IPS DF 19.7 (cell line): ENCODE data around the gene OR10C1.

Experiments
- DNase-seq: peaks from one replicate; pipeline ENCODE4 v3.0.0-alpha.2; 2013; ENCODE audit warnings: low read depth, low spot score

Gene OR10C1

DNA sequence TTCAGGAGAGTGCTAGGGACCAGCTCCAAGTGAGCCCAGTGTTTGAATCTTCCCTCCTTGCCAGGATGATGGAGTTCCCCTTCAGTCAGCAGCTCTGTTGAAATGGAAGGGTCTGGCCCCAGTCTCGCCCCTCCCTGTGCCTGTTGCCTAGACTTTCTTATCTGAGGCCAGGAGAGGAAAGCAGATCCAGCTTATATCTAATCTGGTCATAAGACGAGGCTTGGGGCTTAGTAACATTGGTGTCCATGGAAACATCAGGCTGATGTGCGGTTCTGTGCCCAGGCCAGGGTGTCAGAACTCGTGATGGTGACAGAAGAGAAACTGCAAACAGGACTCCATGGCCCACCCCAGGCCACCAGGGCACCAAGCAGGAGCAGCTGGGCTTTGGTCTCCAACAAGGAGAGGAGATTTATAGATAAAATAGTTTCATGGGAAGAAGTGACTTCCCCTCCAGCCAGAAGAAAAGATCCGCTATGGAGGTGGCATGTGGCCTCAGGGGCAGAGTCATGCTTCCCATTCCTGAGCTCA is 38.9 kb downstream of the OR10C1 start:
- DNase-seq: no peak

DNA sequence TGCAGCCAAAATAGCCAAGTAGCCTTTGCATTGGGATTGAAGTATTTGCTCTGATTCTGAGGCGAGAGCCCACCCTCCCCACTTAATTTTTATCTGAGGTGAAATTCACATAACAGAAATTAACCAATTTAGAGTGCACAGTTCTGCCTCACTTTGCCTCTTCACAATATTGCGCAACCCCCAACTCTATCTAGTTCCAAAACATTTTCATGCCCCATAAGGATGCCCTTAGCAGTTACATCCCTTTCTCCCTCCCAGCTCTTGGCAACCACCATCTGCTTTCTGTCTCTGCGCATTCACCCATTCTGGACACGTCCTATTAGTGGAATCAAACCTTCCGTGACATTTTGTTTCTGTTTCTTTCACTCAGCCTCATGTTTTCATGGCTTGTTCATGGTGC is 39.6 kb downstream of the OR10C1 start:
- no peak for DNase-seq

DNA sequence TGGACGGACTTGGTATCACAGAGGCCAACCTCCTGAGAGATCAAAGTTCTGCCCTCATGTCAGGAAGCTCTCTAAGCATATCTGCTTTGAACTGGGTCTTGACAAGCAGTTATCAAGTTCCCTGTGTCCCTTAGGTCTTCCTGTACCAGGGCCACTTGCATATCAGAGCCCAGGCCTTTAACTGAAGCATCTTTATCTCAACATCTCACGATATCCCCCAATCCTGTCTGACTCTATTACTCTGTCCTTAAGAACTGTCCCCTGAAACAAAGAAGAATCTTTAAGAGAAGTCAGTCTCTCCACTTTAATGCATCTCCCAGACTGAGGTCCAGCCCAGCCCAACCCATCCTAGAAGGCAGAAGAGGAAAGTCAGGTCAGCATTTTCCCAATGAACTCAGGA is 40.5 kb downstream of the OR10C1 start:
- DNase-seq: no peak

DNA sequence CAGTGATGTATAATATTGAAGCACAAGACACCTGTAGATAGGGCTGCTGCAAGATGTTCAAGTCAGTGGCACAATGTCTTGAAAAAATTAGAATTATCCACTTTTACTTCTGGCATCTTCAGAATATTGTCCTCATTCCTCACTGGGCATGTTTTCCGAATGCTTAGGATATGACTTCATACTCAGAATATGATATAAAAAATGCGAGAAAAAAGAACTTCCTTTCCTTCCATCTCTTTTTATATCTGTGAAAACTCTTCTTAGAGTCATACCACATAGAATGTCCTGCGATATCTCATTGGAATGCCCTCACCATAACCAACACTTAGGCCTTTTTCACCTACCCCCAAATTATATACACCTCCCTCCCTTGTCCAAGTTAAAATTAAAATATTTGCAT is 44.1 kb downstream of the OR10C1 start:
- DNase-seq: no peak

DNA sequence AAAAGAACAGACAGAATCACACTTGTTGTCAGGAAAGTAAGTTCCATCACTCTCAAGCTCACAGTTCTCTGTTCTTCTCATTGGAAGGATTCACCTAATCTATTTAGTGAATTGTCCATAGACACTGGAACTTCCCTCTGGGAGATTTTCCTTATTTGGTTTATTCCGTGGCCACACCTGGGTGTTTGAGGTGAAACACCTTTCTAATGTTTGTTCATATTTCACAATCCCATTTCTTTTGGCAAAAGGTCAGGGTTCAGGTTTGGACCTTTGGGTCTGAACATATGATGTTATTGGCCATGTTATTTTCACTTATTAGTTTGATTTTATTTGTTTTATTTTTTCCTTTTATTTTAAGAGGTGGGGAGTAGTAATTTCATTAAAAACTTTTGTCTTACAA is 44.6 kb downstream of the OR10C1 start:
- DNase-seq: no peak

DNA sequence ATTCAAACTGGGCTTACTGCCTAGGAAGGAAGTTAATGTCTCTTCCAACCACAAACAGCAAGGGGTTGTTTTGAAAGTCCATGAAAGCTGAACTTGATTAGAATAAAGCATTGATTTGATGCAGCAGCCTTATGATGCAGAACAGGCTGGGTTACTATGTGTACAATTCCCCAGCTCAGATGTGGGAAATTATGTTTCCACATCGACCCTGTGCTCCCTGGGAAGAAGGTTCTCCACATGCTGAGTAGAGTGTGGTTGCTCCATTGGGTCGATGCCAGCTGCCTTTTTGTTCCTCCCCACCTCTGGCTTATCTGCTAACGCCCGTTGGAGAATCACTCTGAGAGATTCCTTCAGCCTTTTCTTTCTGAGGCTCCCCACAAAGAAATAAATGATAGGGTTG is 47.5 kb downstream of the OR10C1 start:
- DNase-seq: no peak

DNA sequence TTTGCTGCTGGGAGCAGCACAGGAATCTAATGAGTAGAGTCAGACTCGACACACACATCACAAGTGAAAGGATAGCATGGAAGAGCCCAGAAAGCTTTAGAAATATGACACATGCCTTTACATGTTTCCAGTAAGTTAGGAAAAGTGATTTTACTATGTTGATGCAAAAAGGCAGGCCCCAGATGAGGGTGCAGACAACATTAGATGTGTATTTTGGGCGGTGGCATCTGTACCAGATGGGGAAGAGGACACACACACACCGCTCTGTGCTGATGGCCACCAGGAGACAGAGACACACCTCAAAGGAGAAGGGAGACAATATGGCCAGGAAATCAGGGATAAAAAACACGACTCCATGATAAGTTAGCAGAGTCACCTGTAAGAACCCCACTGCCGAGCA is 48.0 kb downstream of the OR10C1 start:
- no peak for DNase-seq

DNA sequence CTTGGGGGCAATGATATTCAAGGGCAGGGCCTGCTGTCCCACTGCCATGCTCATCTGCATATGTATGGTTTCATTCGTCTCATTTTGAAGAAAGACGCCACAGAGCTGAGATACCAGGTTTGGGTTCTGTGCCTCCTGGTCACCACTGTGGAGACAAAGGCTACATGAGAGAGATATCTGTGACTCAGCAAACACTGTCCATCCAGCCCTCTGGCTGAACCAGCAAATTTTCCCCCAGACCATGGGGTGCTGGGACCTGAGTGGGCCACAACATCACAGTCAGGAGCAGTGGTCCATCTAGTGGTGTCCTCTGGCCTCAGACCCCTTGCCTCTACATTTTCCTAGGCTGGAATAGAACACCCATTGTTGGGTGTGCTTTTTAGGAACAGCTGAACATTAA is 48.6 kb downstream of the OR10C1 start, which contains the start of gene MAS1L:
Gene MAS1L (minus strand): TSS at position 297 of the 400 bp plus-strand sequence. CDS start 54 bp downstream, at position 243.
- no peak for DNase-seq

DNA sequence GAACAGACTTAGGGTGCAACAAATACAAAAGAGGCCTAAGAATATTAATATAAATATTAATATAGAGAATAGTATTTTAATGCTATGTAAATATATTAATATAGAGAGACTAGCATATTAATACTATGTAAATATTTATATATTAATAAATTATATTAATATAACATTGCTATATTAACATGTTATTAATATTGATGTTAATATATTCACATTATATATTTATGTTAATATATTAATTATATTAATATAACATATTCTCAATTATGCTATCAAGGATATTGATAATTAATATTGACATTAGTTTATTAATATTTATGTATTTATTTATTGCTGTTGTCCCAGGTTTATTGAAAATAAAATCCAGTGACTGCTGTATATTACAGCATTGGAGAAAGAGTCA is 49.8 kb downstream of the OR10C1 start:
- DNase-seq: no peak

DNA sequence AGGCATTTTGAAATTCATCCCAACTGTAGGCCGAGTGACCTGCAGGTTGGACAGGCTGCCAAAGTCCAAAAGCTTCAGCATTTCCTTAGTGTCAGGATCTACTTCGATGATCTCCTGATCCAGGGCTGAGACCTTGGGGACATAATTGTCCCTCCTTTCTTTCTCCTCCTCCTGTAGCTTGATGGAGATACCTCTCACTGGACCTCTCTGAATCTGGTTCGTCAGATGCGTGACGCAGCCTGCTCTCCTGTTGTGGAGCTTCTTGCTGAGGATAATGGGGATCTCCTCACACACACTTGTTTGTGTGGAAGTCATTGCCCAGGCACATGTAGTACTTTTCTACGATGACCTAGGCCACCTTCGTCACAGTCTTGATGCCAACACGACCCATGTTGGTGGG is 50.2 kb downstream of the OR10C1 start:
- no peak for DNase-seq

DNA sequence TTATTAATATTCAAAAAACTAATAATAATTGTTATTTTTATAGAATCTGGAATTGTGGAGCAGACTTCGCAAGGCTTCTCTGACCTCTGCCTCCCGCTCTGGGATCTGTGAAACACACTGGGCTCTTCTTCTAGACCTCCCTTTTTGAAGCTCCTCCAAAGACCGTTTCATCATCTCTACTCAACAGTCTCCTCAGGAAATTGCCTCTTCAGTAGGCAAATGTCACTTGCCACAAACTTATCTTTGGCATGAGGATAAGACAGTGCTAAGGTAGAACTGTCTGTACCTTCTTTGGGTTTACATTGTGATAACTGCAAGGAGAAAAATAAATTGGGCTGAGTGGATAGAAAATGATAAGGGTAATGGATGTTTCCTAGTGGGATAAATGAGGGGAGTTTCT is 50.9 kb downstream of the OR10C1 start:
- DNase-seq: no peak

DNA sequence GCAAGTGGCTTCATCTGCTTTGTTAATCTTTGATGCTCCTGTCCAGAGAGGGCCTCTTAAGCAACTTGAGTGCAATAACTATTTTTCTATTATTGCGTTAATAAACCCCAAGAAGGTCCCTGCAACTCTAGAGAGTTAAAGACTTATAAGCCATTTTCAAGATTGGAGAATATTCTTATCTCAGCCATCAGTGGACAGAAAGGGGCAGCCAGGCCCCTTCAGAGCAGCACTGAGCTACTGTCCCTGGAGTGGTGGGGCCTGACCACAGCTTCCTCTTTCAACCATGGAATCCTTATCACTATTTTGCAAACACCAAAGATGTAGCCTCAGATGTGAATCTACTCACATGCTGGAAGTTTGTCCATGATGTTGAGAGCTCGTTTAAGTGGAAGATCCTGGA is 51.4 kb downstream of the OR10C1 start:
- no peak for DNase-seq
